Measurements from ENCODE around the gene PRKCA. TPM values are rescaled to one million over a fixed set of nuclear protein-coding genes. Genes with fewer than 3 reads are reported as not detected.
A peak's percentile ranks its signal among the peaks of the same experiment; 100 is the strongest.
"Not testable (repeated sequence)": the region's sequence is repeated elsewhere in the genome, so short reads cannot be mapped to it uniquely, and the experiment has no call there.

PRKCA gene
- total RNA-seq, 4 donors from 2014 or later, result 55.8 to 90.7 (median 66.7) TPM

DNA sequence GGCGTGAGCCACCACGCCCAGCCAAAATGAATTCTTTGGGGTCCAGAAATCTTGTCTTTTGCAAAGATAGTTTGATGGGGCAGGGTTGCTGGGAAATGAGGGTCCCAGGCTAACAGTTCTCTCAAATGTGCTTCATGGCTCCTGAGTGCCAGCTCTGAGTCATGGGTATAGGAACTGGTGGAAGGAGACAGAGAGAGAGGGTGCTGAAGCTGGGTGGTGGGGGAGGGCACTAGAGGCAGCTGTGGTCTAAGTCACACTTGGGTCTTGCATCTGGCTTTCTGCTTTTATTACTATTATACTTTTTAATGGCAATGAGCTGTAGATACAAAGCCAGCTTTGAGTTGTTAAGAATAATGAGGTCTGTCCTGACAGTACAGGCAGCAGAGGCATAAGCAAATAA, 54.6 kb downstream of the PRKCA start:
- no peaks in the 10 kb centered on the region for H3K27me3 ChIP-seq
- peaks cover 0 to 26% (median 0%) of the 10 kb centered on the region in 4 donors for H3K4me1 ChIP-seq
- no peak overlapping the region for H3K27ac ChIP-seq
- TF ChIP-seq CTCF (IDR thresholded peaks at IDR 0.05), result no peak
- H3K9me3 ChIP-seq, result no peaks in the 10 kb centered on the region
- no peaks in the 10 kb centered on the region for H3K36me3 ChIP-seq
- DNase-seq (ENCODE audit: low spot score in 2 of 2), result no peak
- 95 to 100% methylated on average over 2 of the region's 2 CpGs for WGBS, 2 donors
- H3K4me3 ChIP-seq, result no peak overlapping the region

GRCh38 chr17:66359351-66359750, 56.9 kb downstream of the PRKCA start:
- TF ChIP-seq CTCF (IDR thresholded peaks at IDR 0.05), result no peak
- no peak for TF ChIP-seq EP300 (IDR thresholded peaks at IDR 0.05)
- no peak for TF ChIP-seq POLR2A (IDR thresholded peaks at IDR 0.05)
- Histone ChIP-seq H3K4me3 (no peak overlapping the region), H3K36me3 (no peaks in the 10 kb centered on the region), H3K27ac (no peak overlapping the region), H3K4me1 (peaks cover 0 to 26% (median 2%) of the 10 kb centered on the region in 4 donors), H3K9me3 (no peaks in the 10 kb centered on the region), H3K27me3 (no peaks in the 10 kb centered on the region)
- DNase-seq (ENCODE audit: low spot score in 2 of 2), result no peak
- WGBS, 2 donors, result 85% methylated on average over 2 of the region's 2 CpGs

DNA sequence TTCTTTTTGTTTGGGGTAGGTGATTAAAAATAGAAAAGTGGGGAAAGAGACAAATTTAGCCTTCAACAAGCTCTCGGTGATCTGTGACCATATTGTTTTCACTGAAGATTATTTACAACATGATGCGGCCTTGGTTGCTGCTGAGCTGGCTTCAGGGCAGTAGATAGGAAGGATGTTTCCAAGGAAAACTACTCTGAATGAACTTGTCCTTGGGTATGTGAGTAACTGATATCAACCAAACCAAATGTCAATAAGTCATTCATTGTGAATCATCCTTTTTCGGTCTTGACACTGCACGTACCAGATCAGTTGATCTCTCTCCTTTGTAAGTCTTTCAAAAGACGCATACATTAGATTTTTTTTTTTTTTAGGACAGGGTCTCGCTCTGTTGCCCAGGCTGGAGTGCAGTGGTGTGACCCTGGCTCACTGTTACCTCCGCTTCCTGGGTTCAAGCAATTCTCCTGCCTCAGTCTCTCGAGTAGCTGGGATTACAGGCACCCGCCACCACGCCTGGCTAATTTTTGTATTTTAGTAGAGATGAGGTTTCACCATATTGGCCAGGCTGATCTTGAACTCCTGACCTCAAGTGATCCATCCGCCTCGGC, 58.6 kb downstream of the PRKCA start:
- H3K27me3 ChIP-seq; H3K36me3 ChIP-seq; H3K27ac ChIP-seq; DNase-seq (ENCODE audit: low spot score in 2 of 2); H3K9me3 ChIP-seq; H3K4me3 ChIP-seq: not testable (repeated sequence)
- H3K4me1 ChIP-seq, result peaks cover 0 to 31% (median 11%) of the 10 kb centered on the region in 4 donors
- 94% methylated on average over 12 of the region's 12 CpGs for WGBS, 2 donors

DNA sequence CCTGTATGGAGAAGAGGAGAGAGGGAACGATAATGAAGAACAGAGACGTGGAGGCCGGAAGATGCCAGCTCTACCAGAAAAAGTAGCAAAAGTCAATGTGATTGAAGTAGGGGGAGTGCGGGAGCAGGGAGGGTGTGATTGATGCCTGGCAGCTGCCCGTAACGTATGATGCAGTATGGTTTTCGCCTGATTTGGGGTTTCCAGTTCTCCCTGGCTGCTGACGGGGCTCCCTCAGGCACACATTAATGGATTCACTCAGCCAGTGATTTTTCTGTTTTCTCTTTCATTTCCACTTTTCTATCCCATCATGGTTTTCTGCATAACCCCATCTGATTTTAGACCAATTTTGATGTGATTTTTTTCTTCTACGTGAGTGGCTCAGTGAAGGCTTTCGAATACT, 62.1 kb downstream of the PRKCA start:
- no peaks in the 10 kb centered on the region for H3K9me3 ChIP-seq
- no peak for DNase-seq (ENCODE audit: low spot score in 2 of 2)
- H3K27me3 ChIP-seq, result no peaks in the 10 kb centered on the region
- TF ChIP-seq EP300 (IDR thresholded peaks at IDR 0.05), result no peak
- TF ChIP-seq CTCF (IDR thresholded peaks at IDR 0.05), result no peak
- no peak overlapping the region for H3K27ac ChIP-seq
- no peak overlapping the region for H3K4me3 ChIP-seq
- peaks cover 0 to 29% (median 11%) of the 10 kb centered on the region in 4 donors for H3K4me1 ChIP-seq
- WGBS, 2 donors, result 92 to 95% methylated on average over 10 of the region's 10 CpGs
- no peaks in the 10 kb centered on the region for H3K36me3 ChIP-seq

DNA sequence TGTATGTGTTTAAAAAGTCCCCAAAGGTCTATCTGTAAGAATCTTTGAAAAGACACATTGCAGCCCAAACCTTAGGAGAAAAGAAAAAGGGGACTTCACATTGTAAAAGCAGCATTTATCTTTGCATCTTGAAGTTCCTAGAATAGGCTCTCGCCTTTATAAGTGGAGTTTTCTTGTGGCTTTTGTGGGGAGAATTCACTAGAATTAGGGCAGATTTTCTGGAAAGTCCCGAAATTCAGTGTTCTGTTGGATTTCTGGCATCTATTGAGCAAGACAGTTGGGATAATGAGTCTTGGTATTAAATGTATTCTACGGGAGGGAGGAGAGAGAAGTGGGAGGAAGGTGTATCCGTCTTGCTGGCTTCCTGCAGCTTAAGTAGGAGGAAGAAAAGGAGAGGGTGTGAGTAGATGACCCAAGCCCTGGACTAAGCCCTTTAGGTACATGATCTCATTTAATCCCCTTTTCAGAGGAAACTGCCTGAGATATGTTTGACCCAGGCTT, 62.6 kb downstream of the PRKCA start:
- 20 to 34% methylated on average over 4 of the region's 4 CpGs for WGBS, 2 donors
- H3K9me3 ChIP-seq, result no peaks in the 10 kb centered on the region
- H3K27me3 ChIP-seq, result no peaks in the 10 kb centered on the region
- DNase-seq (ENCODE audit: low spot score in 2 of 2), result no peak
- no peak for TF ChIP-seq POLR2A (IDR thresholded peaks at IDR 0.05)
- H3K36me3 ChIP-seq, result no peaks in the 10 kb centered on the region
- H3K27ac ChIP-seq, result peak overlapping the region in 1 of 4 donors; percentile 45
- H3K4me3 ChIP-seq, result no peak overlapping the region
- H3K4me1 ChIP-seq, result peaks cover 0 to 27% (median 11%) of the 10 kb centered on the region in 4 donors

GRCh38 chr17:66365903-66366302, 63.5 kb downstream of the PRKCA start:
- no peak overlapping the region for H3K4me3 ChIP-seq
- H3K9me3 ChIP-seq, result no peaks in the 10 kb centered on the region
- H3K4me1 ChIP-seq, result peaks cover 0 to 27% (median 11%) of the 10 kb centered on the region in 4 donors
- DNase-seq (ENCODE audit: low spot score in 2 of 2), result no peak
- H3K27ac ChIP-seq, result peak overlapping the region in 1 of 4 donors; percentile 45
- no peaks in the 10 kb centered on the region for H3K36me3 ChIP-seq
- 54 to 55% methylated on average over 2 of the region's 2 CpGs for WGBS, 2 donors
- TF ChIP-seq POLR2A (IDR thresholded peaks at IDR 0.05), result no peak
- no peak for TF ChIP-seq EP300 (IDR thresholded peaks at IDR 0.05)
- no peak for TF ChIP-seq CTCF (IDR thresholded peaks at IDR 0.05)
- no peaks in the 10 kb centered on the region for H3K27me3 ChIP-seq
